GM18861 (cell line): ENCODE measurements around the gene TNFAIP8.

Experiments
- ATAC-seq: cut with Tn5 transposase; IDR thresholded peaks from one replicate; pipeline ENCODE4 v1.9.1; 2021; ENCODE audit not compliant: unreplicated experiment

The TNFAIP8 gene

GRCh38 chr5:119389288-119390030 lies 33.6 kb downstream of the TNFAIP8 start:
- ATAC-seq, result no peak

- ATAC-seq, result no peak
Measured at GRCh38 chr5:119390404-119390803, 34.6 kb downstream of the TNFAIP8 start.

- ATAC-seq, result no peak
Measured at GRCh38 chr5:119393201-119393691, 37.4 kb downstream of the TNFAIP8 start.

GRCh38 chr5:119393746-119394145 lies 37.9 kb downstream of the TNFAIP8 start:
- no peak for ATAC-seq

- ATAC-seq, result peak; percentile 64
Measured at GRCh38 chr5:119395080-119395836, 39.4 kb downstream of the TNFAIP8 start.

GRCh38 chr5:119396030-119396664 lies 40.3 kb downstream of the TNFAIP8 start:
- no peak for ATAC-seq

GRCh38 chr5:119397518-119398380 lies 41.9 kb downstream of the TNFAIP8 start:
- ATAC-seq, result peak; percentile 49

GRCh38 chr5:119398727-119399466 lies 43.1 kb downstream of the TNFAIP8 start:
- ATAC-seq, result no peak

GRCh38 chr5:119400245-119400644 lies 44.4 kb downstream of the TNFAIP8 start:
- ATAC-seq, result no peak

GRCh38 chr5:119402081-119402480 lies 46.3 kb downstream of the TNFAIP8 start:
- ATAC-seq, result no peak

- ATAC-seq, result no peak
Measured at GRCh38 chr5:119402555-119402954, 46.7 kb downstream of the TNFAIP8 start.

GRCh38 chr5:119404033-119404432 lies 48.2 kb downstream of the TNFAIP8 start:
- ATAC-seq, result no peak

GRCh38 chr5:119405419-119405818 lies 49.6 kb downstream of the TNFAIP8 start:
- ATAC-seq, result no peak

- no peak for ATAC-seq
Measured at GRCh38 chr5:119406551-119407110, 50.8 kb downstream of the TNFAIP8 start.

GRCh38 chr5:119409235-119409815 lies 53.5 kb downstream of the TNFAIP8 start:
- no peak for ATAC-seq

- ATAC-seq, result no peak
Measured at GRCh38 chr5:119410448-119411159, 54.8 kb downstream of the TNFAIP8 start.

- ATAC-seq, result peak; percentile 68
Measured at GRCh38 chr5:119411361-119412278, 55.8 kb downstream of the TNFAIP8 start.
